ENCODE measurements around the gene ATXN1L. TPM values are rescaled to one million over a fixed set of nuclear protein-coding genes. Genes with fewer than 3 reads are reported as not detected.

Gene ATXN1L
- total RNA-seq, 1 experiment from 2014 or later: 25.3 TPM

GRCh38 chr16:71880176-71880575 lies 34.4 kb downstream of the ATXN1L start:
- Histone ChIP-seq H3K4me2 (no peak overlapping the region), H4K20me1 (ENCODE audit: insufficient read depth) (no peaks in the 10 kb centered on the region), H3K79me2 (ENCODE audit: low read depth) (no peaks in the 10 kb centered on the region), H3K36me3 (ENCODE audit: low read depth) (no peaks in the 10 kb centered on the region), H3K4me3 (no peak overlapping the region), H3K27me3 (ENCODE audit: insufficient read depth, low read depth) (no peaks in the 10 kb centered on the region), H3F3A (ENCODE audit: insufficient read depth, low read depth) (peaks cover 20% of the 10 kb centered on the region), H3K9me2 (ENCODE audit: insufficient read depth) (no peaks in the 10 kb centered on the region), H3K4me1 (replicated peaks; ENCODE audit: insufficient read depth) (peaks cover 15% of the 10 kb centered on the region), H3K9me3 (ENCODE audit: insufficient read depth, low read depth) (no peaks in the 10 kb centered on the region), H2AFZ (no peak overlapping the region), H3K27ac (no peak overlapping the region)
- TF ChIP-seq EZH2 (IDR thresholded peaks at IDR 0.05; ENCODE audit: low read depth) (no peak), CTCF (conservative IDR thresholded peaks at IDR 0.05) (no peak)
- CTCF ChIA-PET: no interaction called here
- BruUV-seq (replicated peaks): no TSS peak
- POLR2A ChIA-PET (ENCODE audit: unreplicated experiment): no interaction called here
- intact Hi-C loops (cut with micrococcal nuclease; ENCODE audit: unreplicated experiment): no loop called here
- DNase-seq: no peak

GRCh38 chr16:71882505-71883167 lies 36.9 kb downstream of the ATXN1L start:
- peak overlapping the region; percentile 83 for H3K4me3 ChIP-seq
- H3K9me3 ChIP-seq (ENCODE audit: insufficient read depth, low read depth): no peaks in the 10 kb centered on the region
- DNase-seq: peak; percentile 54 to 69
- no peaks in the 10 kb centered on the region for H3K36me3 ChIP-seq (ENCODE audit: low read depth)
- POLR2A ChIA-PET (ENCODE audit: unreplicated experiment): no interaction called here
- intact Hi-C loops (cut with micrococcal nuclease; ENCODE audit: unreplicated experiment): loop anchor here (1.0 to 2.0 kb wide), 4 partner anchors 12 to 79 kb away; partner anchors contain the start of gene AP1G1
- no peaks in the 10 kb centered on the region for H3K27me3 ChIP-seq (ENCODE audit: insufficient read depth, low read depth)
- H2AFZ ChIP-seq: peak overlapping the region; percentile 89
- H3K9me2 ChIP-seq (ENCODE audit: insufficient read depth): no peaks in the 10 kb centered on the region
- peaks cover 19% of the 10 kb centered on the region for H3K4me1 ChIP-seq (replicated peaks; ENCODE audit: insufficient read depth)
- no peaks in the 10 kb centered on the region for H3K79me2 ChIP-seq (ENCODE audit: low read depth)
- peaks cover 27% of the 10 kb centered on the region for H3F3A ChIP-seq (ENCODE audit: insufficient read depth, low read depth)
- peak; percentile 87 for TF ChIP-seq CTCF (conservative IDR thresholded peaks at IDR 0.05)
- no peak for TF ChIP-seq EZH2 (IDR thresholded peaks at IDR 0.05; ENCODE audit: low read depth)
- no peaks in the 10 kb centered on the region for H4K20me1 ChIP-seq (ENCODE audit: insufficient read depth)
- TSS peak; percentile 25 for BruUV-seq (replicated peaks)
- H3K4me2 ChIP-seq: peak overlapping the region; percentile 92
- peak overlapping the region; percentile 39 for H3K27ac ChIP-seq
- CTCF ChIA-PET: interaction anchor here (0.6 to 1.0 kb wide), 6 partner anchors 79 to 512 kb away, joined by 3 to 5 read pairs (median 3); no protein-coding TSS in a partner anchor

GRCh38 chr16:71883168-71883848 lies 37.5 kb downstream of the ATXN1L start:
- H4K20me1 ChIP-seq (ENCODE audit: insufficient read depth): no peaks in the 10 kb centered on the region
- ChIA-PET POLR2A (ENCODE audit: unreplicated experiment) (interaction anchor here (0.6 kb wide), 1 partner anchor 74 kb away, joined by 7 read pairs; no protein-coding TSS in a partner anchor), CTCF (interaction anchor here (0.6 to 0.7 kb wide), 4 partner anchors 99 to 513 kb away, joined by 3 to 5 read pairs (median 4); no protein-coding TSS in a partner anchor)
- H3F3A ChIP-seq (ENCODE audit: insufficient read depth, low read depth): peaks cover 27% of the 10 kb centered on the region
- peak overlapping the region; percentile 92 for H3K4me2 ChIP-seq
- H3K36me3 ChIP-seq (ENCODE audit: low read depth): no peaks in the 10 kb centered on the region
- no peaks in the 10 kb centered on the region for H3K9me2 ChIP-seq (ENCODE audit: insufficient read depth)
- intact Hi-C loops (cut with micrococcal nuclease; ENCODE audit: unreplicated experiment): loop anchor here (1.0 to 2.0 kb wide), 3 partner anchors 11 to 75 kb away; partner anchors contain the start of gene AP1G1
- peak overlapping the region; percentile 83 for H3K4me3 ChIP-seq
- peak; percentile 48 to 49 for DNase-seq
- no peaks in the 10 kb centered on the region for H3K9me3 ChIP-seq (ENCODE audit: insufficient read depth, low read depth)
- peaks cover 19% of the 10 kb centered on the region for H3K4me1 ChIP-seq (replicated peaks; ENCODE audit: insufficient read depth)
- no peaks in the 10 kb centered on the region for H3K79me2 ChIP-seq (ENCODE audit: low read depth)
- peak overlapping the region; percentile 89 for H2AFZ ChIP-seq
- TF ChIP-seq CTCF (conservative IDR thresholded peaks at IDR 0.05) (no peak), EZH2 (IDR thresholded peaks at IDR 0.05; ENCODE audit: low read depth) (no peak)
- no peaks in the 10 kb centered on the region for H3K27me3 ChIP-seq (ENCODE audit: insufficient read depth, low read depth)
- BruUV-seq (replicated peaks): no TSS peak
- peak overlapping the region; percentile 39 for H3K27ac ChIP-seq
